ENCODE measurements around the gene AP5M1. TPM values are rescaled to one million over a fixed set of nuclear protein-coding genes. Genes with fewer than 3 reads are reported as not detected.

Gene AP5M1, protein sequence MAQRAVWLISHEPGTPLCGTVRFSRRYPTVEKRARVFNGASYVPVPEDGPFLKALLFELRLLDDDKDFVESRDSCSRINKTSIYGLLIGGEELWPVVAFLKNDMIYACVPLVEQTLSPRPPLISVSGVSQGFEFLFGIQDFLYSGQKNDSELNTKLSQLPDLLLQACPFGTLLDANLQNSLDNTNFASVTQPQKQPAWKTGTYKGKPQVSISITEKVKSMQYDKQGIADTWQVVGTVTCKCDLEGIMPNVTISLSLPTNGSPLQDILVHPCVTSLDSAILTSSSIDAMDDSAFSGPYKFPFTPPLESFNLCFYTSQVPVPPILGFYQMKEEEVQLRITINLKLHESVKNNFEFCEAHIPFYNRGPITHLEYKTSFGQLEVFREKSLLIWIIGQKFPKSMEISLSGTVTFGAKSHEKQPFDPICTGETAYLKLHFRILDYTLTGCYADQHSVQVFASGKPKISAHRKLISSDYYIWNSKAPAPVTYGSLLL
- 33.2 TPM for total RNA-seq (2013)
- polyA plus RNA-seq = 10 to 100 TPM; 15.3 to 26.2 (median 20.3) TPM
- polyA minus RNA-seq = 11.6 and 17.2 TPM in 2 replicates
- total RNA-seq = 13.9 to 48.3 (median 26.7) reads per million in 11 experiments

DNA sequence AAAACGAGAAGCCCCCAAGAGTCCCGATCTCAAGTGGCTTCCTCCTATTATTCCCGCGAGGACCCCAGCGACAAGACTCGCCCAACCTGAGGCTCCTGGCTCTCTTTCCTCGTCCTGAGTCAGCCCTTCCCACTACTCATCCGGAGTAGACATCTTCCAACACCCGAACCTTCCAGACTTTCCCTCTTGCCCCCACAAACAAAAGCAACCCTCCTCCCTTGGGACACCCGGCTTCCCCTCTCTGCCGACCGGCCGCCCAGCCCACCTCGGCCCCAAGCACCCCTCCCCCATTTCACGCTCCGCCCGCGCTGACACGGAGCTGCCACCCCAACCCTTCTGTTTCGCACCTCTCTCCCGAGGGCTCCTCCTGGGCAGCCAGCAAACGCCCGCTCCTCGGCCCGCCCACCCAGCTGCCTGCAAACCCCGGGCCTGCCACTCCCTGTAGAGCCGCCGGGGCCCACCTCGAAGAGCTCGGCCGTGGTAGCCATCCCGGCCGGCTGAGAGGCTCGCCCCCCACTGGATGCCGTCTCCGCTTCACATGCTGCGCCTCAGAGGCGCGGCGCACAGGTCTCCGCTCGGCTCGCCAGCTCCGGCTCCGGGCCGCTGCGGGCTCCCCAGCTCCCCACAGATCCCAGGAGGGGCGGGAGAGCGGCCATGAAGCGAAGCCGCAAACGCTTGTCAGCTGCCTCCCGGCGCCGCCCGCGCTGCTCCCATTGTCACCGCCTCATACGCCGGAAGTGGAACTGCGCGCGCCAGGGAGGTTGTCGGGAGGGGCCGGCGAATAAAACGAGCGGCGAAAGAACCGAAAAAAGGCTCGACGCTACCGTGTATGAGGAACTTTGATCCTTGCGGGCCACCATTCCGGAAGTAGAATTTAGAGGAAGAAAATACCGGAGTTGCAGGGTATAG is at the start of gene AP5M1, which contains the start of gene EXOC5:
AP5M1 (plus strand) TSS at position 811 of the 909 bp plus-strand sequence. CDS start 344 bp downstream, outside the sequence.
EXOC5 (minus strand) TSS at position 745 of the 909 bp plus-strand sequence; CDS start at position 488, 257 bp downstream.
- Mint-ChIP-seq H3K4me3 (peak within 1 kb of the TSS; percentile 99), H3K27me3 (ENCODE audit: low read depth in 3 of 3) (peaks cover 0 to 2% (median 0%) of the 10 kb centered on the region in 3 donors), H3K27ac (peak within 1 kb of the TSS; percentile 97 to 99 (median 99)), H3K4me1 (peaks cover 44% of the 10 kb centered on the region), H3K9me3 (no peaks in the 10 kb centered on the region), H3K36me3 (peaks cover 4 to 7% of the 10 kb centered on the region in 2 donors)
- H3K9me3 ChIP-seq (replicated peaks in 1 of 2; ENCODE audit: control insufficient read depth in 1 of 2, insufficient read depth in 1 of 2, low read length in 2 of 2) = no peaks in the 10 kb centered on the region
- peaks cover 23 to 34% of the 10 kb centered on the region in 2 donors for H3K4me1 ChIP-seq (ENCODE audit: control insufficient read depth in 1 of 2, insufficient read depth in 2 of 2, low read length in 2 of 2)
- H3K4me3 ChIP-seq (replicated peaks in 1 of 3; ENCODE audit: low read depth in 2 of 3, low read length in 3 of 3) = peak within 1 kb of the TSS; percentile 78 to 98 (median 97)
- under 1% methylated on average over 74 of the region's 76 CpGs for WGBS (ENCODE audit: insufficient coverage)
- TF ChIP-seq CTCF (IDR thresholded peaks at IDR 0.05) = no peak
- peak within 1 kb of the TSS; percentile 96 to 98 for H3K27ac ChIP-seq (ENCODE audit: low read depth in 1 of 2, low read length in 2 of 2)
- H3K36me3 ChIP-seq (replicated peaks in 1 of 2; ENCODE audit: control insufficient read depth in 1 of 2, insufficient read depth in 2 of 2, low read length in 2 of 2) = peaks cover 0 to 3% of the 10 kb centered on the region in 2 donors
- H3K27me3 ChIP-seq (ENCODE audit: control insufficient read depth in 2 of 2, insufficient read depth in 2 of 2, low read length in 2 of 2) = no peaks in the 10 kb centered on the region
- intact Hi-C loops (cut with micrococcal nuclease) = no loop called here
- peak within 1 kb of the TSS; percentile 79 for H3K4me2 ChIP-seq (replicated peaks; ENCODE audit: extremely low read depth, low read length, poor library complexity, severe bottlenecking)
- H4K20me1 ChIP-seq (ENCODE audit: insufficient read depth, low read length) = peaks cover 38% of the 10 kb centered on the region
- peak within 1 kb of the TSS; percentile 96 for H2AFZ ChIP-seq (ENCODE audit: insufficient read depth, low read depth, low read length, poor library complexity, severe bottlenecking)
- peaks cover 94% of the 10 kb centered on the region for H3K79me2 ChIP-seq (ENCODE audit: insufficient read depth, low read length)
- H3K9ac ChIP-seq (ENCODE audit: insufficient read depth, low read length, poor library complexity, severe bottlenecking) = peak within 1 kb of the TSS; percentile 86
- DNase-seq = peak; percentile 89 to 91 (median 90)

- H3K27me3 Mint-ChIP-seq (ENCODE audit: low read depth in 3 of 3) = no peaks in the 10 kb centered on the region
- H3K9me3 ChIP-seq (replicated peaks in 1 of 2; ENCODE audit: control insufficient read depth in 1 of 2, insufficient read depth in 1 of 2, low read length in 2 of 2) = no peaks in the 10 kb centered on the region
- WGBS (ENCODE audit: insufficient coverage) = no CpG with 5 or more reads among the region's 3 CpGs
- no peak overlapping the region for H3K4me2 ChIP-seq (replicated peaks; ENCODE audit: extremely low read depth, low read length, poor library complexity, severe bottlenecking)
- H2AFZ ChIP-seq (ENCODE audit: insufficient read depth, low read depth, low read length, poor library complexity, severe bottlenecking) = no peak overlapping the region
- no peaks in the 10 kb centered on the region for H3K9me3 Mint-ChIP-seq
- no peak overlapping the region for H3K27ac Mint-ChIP-seq
- no peak overlapping the region for H3K4me3 ChIP-seq (replicated peaks in 1 of 3; ENCODE audit: low read depth in 2 of 3, low read length in 3 of 3)
- DNase-seq = no peak
- H3K9ac ChIP-seq (ENCODE audit: insufficient read depth, low read length, poor library complexity, severe bottlenecking) = no peak overlapping the region
- intact Hi-C loops (cut with micrococcal nuclease) = no loop called here
- H3K27me3 ChIP-seq (ENCODE audit: control insufficient read depth in 2 of 2, insufficient read depth in 2 of 2, low read length in 2 of 2) = no peaks in the 10 kb centered on the region
- peaks cover 61 to 85% of the 10 kb centered on the region in 2 donors for H3K36me3 Mint-ChIP-seq
- H3K4me1 ChIP-seq (ENCODE audit: control insufficient read depth in 1 of 2, insufficient read depth in 2 of 2, low read length in 2 of 2) = no peaks in the 10 kb centered on the region
- no peak for TF ChIP-seq CTCF (IDR thresholded peaks at IDR 0.05)
- H3K4me1 Mint-ChIP-seq = peaks cover 3% of the 10 kb centered on the region
- peaks cover 35 to 78% of the 10 kb centered on the region in 2 donors for H3K36me3 ChIP-seq (replicated peaks in 1 of 2; ENCODE audit: control insufficient read depth in 1 of 2, insufficient read depth in 2 of 2, low read length in 2 of 2)
- no peak overlapping the region for H3K27ac ChIP-seq (ENCODE audit: low read depth in 1 of 2, low read length in 2 of 2)
- H3K4me3 Mint-ChIP-seq = no peak overlapping the region
- no peaks in the 10 kb centered on the region for H4K20me1 ChIP-seq (ENCODE audit: insufficient read depth, low read length)
- H3K79me2 ChIP-seq (ENCODE audit: insufficient read depth, low read length) = no peaks in the 10 kb centered on the region
Measured at GRCh38 chr14:57221931-57222330, 46.8 kb upstream of the AP5M1 start.

All from CD14-positive monocyte (primary cell).